ENCODE data around the gene TNNI2. TPM values are rescaled to one million over a fixed set of nuclear protein-coding genes. Genes with fewer than 3 reads are reported as not detected.
"Not testable (repeated sequence)": the region's sequence is repeated elsewhere in the genome, so short reads cannot be mapped to it uniquely, and the experiment has no call there.

The TNNI2 gene
- total RNA-seq, 1 experiment from 2014 or later: not detected

- no TSS peak for BruUV-seq (replicated peaks)
- Histone ChIP-seq H3K27me3 (replicated peaks; ENCODE audit: insufficient read depth, low read depth, low read length, poor library complexity) (no peaks in the 10 kb centered on the region), H3K9me3 (ENCODE audit: low read depth, low read length, poor library complexity, severe bottlenecking) (no peaks in the 10 kb centered on the region), H3K27ac (ENCODE audit: low read depth, low read length, poor library complexity, severe bottlenecking) (no peak overlapping the region), H3K36me3 (ENCODE audit: insufficient read depth, low read length, poor library complexity, severe bottlenecking) (no peaks in the 10 kb centered on the region), H3K4me1 (ENCODE audit: insufficient read depth, low read length, poor library complexity, severe bottlenecking) (no peaks in the 10 kb centered on the region), H3K4me3 (ENCODE audit: low read depth, low read length, poor library complexity, severe bottlenecking) (no peak overlapping the region)
- ChIA-PET POLR2A (ENCODE audit: low non-redundant PET) (no interaction called here), CTCF (interaction anchor here (0.6 to 4.0 kb wide), 8 partner anchors 36 to 274 kb away, joined by 3 to 74 read pairs (median 4); no protein-coding TSS in a partner anchor)
- TF ChIP-seq EZH2 (IDR thresholded peaks at IDR 0.05; ENCODE audit: borderline replicate concordance, low read depth, low read length, poor library complexity, severe bottlenecking) (no peak), CTCF (conservative IDR thresholded peaks at IDR 0.05; ENCODE audit: low read depth, low read length) (peak; percentile 86)
- intact Hi-C loops (cut with micrococcal nuclease; ENCODE audit: unreplicated experiment): loop anchor here (2.0 to 5.0 kb wide), 2 partner anchors 40 to 268 kb away; no protein-coding TSS in a partner anchor
- DNase-seq (ENCODE audit: low spot score): peak; percentile 68
Observed at GRCh38 chr11:1882265-1883238, 43.8 kb downstream of the TNNI2 start.

- ChIA-PET CTCF (interaction anchor here (4.0 kb wide), 1 partner anchor 268 kb away, joined by 74 read pairs; no protein-coding TSS in a partner anchor), POLR2A (ENCODE audit: low non-redundant PET) (no interaction called here)
- DNase-seq (ENCODE audit: low spot score): no peak
- BruUV-seq (replicated peaks): no TSS peak
- H3K27me3 ChIP-seq (replicated peaks; ENCODE audit: insufficient read depth, low read depth, low read length, poor library complexity): no peaks in the 10 kb centered on the region
- no peak for TF ChIP-seq EZH2 (IDR thresholded peaks at IDR 0.05; ENCODE audit: borderline replicate concordance, low read depth, low read length, poor library complexity, severe bottlenecking)
- no peak for TF ChIP-seq CTCF (conservative IDR thresholded peaks at IDR 0.05; ENCODE audit: low read depth, low read length)
- no peaks in the 10 kb centered on the region for H3K36me3 ChIP-seq (ENCODE audit: insufficient read depth, low read length, poor library complexity, severe bottlenecking)
- H3K27ac ChIP-seq (ENCODE audit: low read depth, low read length, poor library complexity, severe bottlenecking): no peak overlapping the region
- intact Hi-C loops (cut with micrococcal nuclease; ENCODE audit: unreplicated experiment): loop anchor here (2.0 to 5.0 kb wide), 2 partner anchors 39 to 267 kb away; no protein-coding TSS in a partner anchor
- H3K9me3 ChIP-seq (ENCODE audit: low read depth, low read length, poor library complexity, severe bottlenecking): no peaks in the 10 kb centered on the region
- H3K4me3 ChIP-seq (ENCODE audit: low read depth, low read length, poor library complexity, severe bottlenecking): no peak overlapping the region
- no peaks in the 10 kb centered on the region for H3K4me1 ChIP-seq (ENCODE audit: insufficient read depth, low read length, poor library complexity, severe bottlenecking)
Observed at GRCh38 chr11:1883346-1884302, 44.8 kb downstream of the TNNI2 start.

GRCh38 chr11:1884303-1884700 is 45.5 kb downstream of the TNNI2 start:
- H3K4me1 ChIP-seq (ENCODE audit: insufficient read depth, low read length, poor library complexity, severe bottlenecking): no peaks in the 10 kb centered on the region
- no peaks in the 10 kb centered on the region for H3K9me3 ChIP-seq (ENCODE audit: low read depth, low read length, poor library complexity, severe bottlenecking)
- no peak for DNase-seq (ENCODE audit: low spot score)
- intact Hi-C loops (cut with micrococcal nuclease; ENCODE audit: unreplicated experiment): loop anchor here (5.0 kb wide), 1 partner anchor 38 kb away; no protein-coding TSS in a partner anchor
- ChIA-PET CTCF (interaction anchor here (4.0 kb wide), 1 partner anchor 267 kb away, joined by 74 read pairs; no protein-coding TSS in a partner anchor), POLR2A (ENCODE audit: low non-redundant PET) (no interaction called here)
- H3K36me3 ChIP-seq (ENCODE audit: insufficient read depth, low read length, poor library complexity, severe bottlenecking): no peaks in the 10 kb centered on the region
- no peak for TF ChIP-seq EZH2 (IDR thresholded peaks at IDR 0.05; ENCODE audit: borderline replicate concordance, low read depth, low read length, poor library complexity, severe bottlenecking)
- TF ChIP-seq CTCF (conservative IDR thresholded peaks at IDR 0.05; ENCODE audit: low read depth, low read length): no peak
- H3K27ac ChIP-seq (ENCODE audit: low read depth, low read length, poor library complexity, severe bottlenecking): no peak overlapping the region
- no peak overlapping the region for H3K4me3 ChIP-seq (ENCODE audit: low read depth, low read length, poor library complexity, severe bottlenecking)
- no peaks in the 10 kb centered on the region for H3K27me3 ChIP-seq (replicated peaks; ENCODE audit: insufficient read depth, low read depth, low read length, poor library complexity)
- no TSS peak for BruUV-seq (replicated peaks)

DNA sequence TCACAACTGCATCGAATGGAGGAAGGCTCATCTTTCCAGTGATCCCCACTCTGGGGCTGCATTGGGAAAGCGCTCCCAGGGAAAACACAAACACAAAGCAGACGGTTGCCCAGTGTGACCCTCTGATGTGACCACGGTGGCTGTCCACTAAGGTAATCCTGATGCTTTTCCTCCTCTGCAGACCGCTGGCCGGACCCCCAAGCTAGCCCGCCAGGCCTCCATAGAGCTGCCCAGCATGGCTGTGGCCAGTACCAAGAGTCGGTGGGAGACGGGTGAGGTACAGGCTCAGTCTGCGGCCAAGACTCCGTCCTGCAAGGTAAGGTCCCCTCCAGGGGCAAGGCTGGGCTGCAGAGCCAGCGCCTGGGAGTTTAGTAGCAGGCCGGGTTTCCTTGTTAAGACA is 47.8 kb downstream of the TNNI2 start:
- H3K36me3 ChIP-seq (ENCODE audit: insufficient read depth, low read length, poor library complexity, severe bottlenecking); H3K27me3 ChIP-seq (replicated peaks; ENCODE audit: insufficient read depth, low read depth, low read length, poor library complexity); POLR2A ChIA-PET (ENCODE audit: low non-redundant PET); H3K9me3 ChIP-seq (ENCODE audit: low read depth, low read length, poor library complexity, severe bottlenecking); DNase-seq (ENCODE audit: low spot score); CTCF ChIA-PET; H3K27ac ChIP-seq (ENCODE audit: low read depth, low read length, poor library complexity, severe bottlenecking); BruUV-seq (replicated peaks); H3K4me1 ChIP-seq (ENCODE audit: insufficient read depth, low read length, poor library complexity, severe bottlenecking); intact Hi-C loops (cut with micrococcal nuclease; ENCODE audit: unreplicated experiment); H3K4me3 ChIP-seq (ENCODE audit: low read depth, low read length, poor library complexity, severe bottlenecking): not testable (repeated sequence)

All from A673 (cell line).